Endothelial cell of umbilical vein (primary cell): ENCODE results near the gene ZNF580.

Experiments
- EZH2 ChIP-seq: IDR thresholded peaks from 2 replicates; pipeline ENCODE4 v1.6.1; 2012; ENCODE audit warnings: borderline replicate concordance, low read depth, mild to moderate bottlenecking, moderate library complexity, low read length, inconsistent platforms; ENCODE audit not compliant: severe bottlenecking
- GATA2 ChIP-seq: IDR thresholded peaks from 2 replicates; pipeline ENCODE4 v1.7.0; 2011; ENCODE audit warnings: low read depth, mild to moderate bottlenecking, moderate library complexity, mixed read lengths, low read length; ENCODE audit not compliant: insufficient read length, insufficient read depth
- JUN ChIP-seq: IDR thresholded peaks from 2 replicates; pipeline ENCODE4 v1.6.1; 2011; ENCODE audit warnings: borderline replicate concordance, low read depth; ENCODE audit not compliant: insufficient read length, insufficient read depth
- MYC ChIP-seq: IDR thresholded peaks from one replicate; pipeline ENCODE4 v1.6.1; 2011; ENCODE audit warnings: mild to moderate bottlenecking, low read depth, low read length
- POLR2A ChIP-seq: IDR thresholded peaks from 2 replicates; pipeline ENCODE4 v1.6.1; 2012; ENCODE audit warnings: low read depth, mild to moderate bottlenecking, control low read depth, low read length
- POLR2AphosphoS5 ChIP-seq: IDR thresholded peaks from 2 replicates; pipeline ENCODE4 v1.6.1; 2012; ENCODE audit warnings: low read depth, mild to moderate bottlenecking, control low read depth, low read length, moderate library complexity; ENCODE audit not compliant: insufficient read depth
- TF ChIP-seq, protein P1 (sequence below), 2 donors: IDR thresholded peaks; 1 replicate in 1 of 2; 2 replicates in 1 of 2; pipeline ENCODE4 v1.5.1; 2011; ENCODE audit warnings: low read length in 2 of 2, mild to moderate bottlenecking in 2 of 2, moderate library complexity in 2 of 2, control low read depth in 1 of 2, inconsistent platforms in 1 of 2, low read depth in 1 of 2; ENCODE audit not compliant: insufficient read depth in 1 of 2; ENCODE audit errors: extremely low read depth in 1 of 2

DNA sequence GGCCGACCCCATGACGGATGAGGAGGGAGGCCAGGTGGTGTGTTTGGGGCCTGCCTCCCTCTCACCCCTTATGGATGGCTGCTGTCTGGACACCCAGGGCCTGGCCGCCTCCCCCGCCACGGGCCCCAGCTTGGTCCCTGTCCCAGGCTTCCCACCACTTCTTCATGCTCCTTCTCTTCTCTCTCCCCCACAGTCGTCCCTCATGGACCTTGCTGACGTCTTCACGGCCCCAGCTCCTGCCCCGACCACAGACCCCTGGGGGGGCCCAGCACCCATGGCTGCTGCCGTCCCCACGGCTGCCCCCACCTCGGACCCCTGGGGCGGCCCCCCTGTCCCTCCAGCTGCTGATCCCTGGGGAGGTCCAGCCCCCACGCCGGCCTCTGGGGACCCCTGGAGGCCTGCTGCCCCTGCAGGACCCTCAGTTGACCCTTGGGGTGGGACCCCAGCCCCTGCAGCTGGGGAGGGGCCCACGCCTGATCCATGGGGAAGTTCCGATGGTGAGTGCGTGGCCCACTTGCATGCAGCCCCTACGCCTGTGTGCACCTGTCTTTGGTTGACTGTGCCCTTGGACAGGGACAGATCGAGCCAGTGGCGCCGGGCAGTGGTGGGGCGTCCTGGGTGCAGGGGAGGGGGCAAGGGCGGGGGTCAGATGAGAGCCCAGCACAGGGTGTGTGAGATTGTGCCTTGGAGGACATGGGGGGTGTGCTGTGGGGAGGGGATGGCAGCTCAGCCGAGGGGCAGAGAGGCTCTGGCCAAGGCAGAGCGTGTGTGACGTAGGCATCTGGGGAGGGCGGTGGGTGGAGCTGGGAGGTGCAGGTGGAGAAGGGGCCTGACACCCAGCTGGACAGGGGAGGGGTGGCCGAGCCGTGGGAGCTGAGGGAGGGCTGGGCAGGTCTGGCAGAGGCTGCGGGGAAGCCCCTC lies 51.0 kb downstream of the ZNF580 start:
- TF ChIP-seq, protein P1, sequence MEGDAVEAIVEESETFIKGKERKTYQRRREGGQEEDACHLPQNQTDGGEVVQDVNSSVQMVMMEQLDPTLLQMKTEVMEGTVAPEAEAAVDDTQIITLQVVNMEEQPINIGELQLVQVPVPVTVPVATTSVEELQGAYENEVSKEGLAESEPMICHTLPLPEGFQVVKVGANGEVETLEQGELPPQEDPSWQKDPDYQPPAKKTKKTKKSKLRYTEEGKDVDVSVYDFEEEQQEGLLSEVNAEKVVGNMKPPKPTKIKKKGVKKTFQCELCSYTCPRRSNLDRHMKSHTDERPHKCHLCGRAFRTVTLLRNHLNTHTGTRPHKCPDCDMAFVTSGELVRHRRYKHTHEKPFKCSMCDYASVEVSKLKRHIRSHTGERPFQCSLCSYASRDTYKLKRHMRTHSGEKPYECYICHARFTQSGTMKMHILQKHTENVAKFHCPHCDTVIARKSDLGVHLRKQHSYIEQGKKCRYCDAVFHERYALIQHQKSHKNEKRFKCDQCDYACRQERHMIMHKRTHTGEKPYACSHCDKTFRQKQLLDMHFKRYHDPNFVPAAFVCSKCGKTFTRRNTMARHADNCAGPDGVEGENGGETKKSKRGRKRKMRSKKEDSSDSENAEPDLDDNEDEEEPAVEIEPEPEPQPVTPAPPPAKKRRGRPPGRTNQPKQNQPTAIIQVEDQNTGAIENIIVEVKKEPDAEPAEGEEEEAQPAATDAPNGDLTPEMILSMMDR (IDR thresholded peaks at IDR 0.05; ENCODE audit: extremely low read depth in 1 of 2, insufficient read depth in 1 of 2, low read depth in 1 of 2, low read length in 2 of 2): no peak
- no peak for TF ChIP-seq MYC
- TF ChIP-seq EZH2: no peak
- TF ChIP-seq POLR2AphosphoS5: no peak
- no peak for TF ChIP-seq POLR2A
- no peak for TF ChIP-seq GATA2
- no peak for TF ChIP-seq JUN
